Measurements from ENCODE around the gene CACNA1G.

CACNA1G gene

DNA sequence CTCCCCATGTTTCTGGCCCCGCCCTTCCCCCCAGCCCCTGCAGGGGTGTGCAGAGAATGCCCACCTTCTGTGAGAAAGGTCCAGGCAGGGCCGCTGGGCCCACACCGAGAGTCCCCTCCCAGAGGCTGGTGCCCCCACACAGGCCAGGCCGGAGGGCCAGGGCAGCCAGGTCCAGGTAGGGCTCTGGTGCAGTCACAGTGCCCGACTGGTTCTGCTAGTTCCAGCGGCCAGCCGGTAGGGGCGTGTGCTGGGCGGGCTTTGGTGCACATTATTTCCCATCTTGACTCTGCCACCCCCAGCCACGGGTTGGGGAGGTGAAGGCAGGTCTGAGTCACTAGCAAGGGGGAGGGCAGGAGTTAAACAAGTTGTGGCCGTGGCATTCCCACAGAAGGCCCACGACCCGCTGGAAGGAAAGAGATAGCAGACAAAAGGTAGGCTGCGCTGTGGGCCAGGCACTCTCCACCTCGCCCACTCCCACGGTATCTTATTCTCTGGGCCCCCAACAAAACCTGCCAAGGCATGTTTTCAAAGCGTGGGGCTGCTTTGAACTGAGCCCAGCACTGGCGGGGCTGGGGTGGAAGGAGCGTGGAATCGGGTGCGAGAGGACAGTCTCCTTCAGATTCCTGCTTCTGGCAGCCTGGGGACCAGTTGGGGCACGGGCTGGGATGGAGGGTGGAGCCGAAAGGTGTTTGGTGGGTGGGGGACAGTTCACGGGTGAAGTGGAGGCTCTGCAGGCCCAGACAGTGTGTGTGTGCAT is 26.1 kb upstream of the CACNA1G start:
- DNase-seq: no peak

DNA sequence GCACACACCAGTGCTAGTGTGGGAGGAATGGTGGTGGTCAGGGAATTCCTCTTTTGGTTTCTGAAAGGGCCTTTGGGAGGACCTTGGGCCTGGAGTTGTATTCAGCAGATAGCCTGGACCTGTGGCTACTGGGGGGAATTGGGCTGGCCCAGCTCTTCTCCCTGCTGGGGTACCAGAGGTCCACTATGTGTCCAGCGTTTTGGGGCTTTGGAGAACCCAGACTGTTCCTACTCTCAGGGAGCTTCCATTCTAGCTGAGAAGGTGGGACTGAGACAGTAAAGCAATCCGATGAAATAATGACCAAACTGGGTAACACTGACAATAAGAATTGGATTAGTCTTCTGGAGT is 25.6 kb upstream of the CACNA1G start:
- DNase-seq: peak; percentile 19

DNA sequence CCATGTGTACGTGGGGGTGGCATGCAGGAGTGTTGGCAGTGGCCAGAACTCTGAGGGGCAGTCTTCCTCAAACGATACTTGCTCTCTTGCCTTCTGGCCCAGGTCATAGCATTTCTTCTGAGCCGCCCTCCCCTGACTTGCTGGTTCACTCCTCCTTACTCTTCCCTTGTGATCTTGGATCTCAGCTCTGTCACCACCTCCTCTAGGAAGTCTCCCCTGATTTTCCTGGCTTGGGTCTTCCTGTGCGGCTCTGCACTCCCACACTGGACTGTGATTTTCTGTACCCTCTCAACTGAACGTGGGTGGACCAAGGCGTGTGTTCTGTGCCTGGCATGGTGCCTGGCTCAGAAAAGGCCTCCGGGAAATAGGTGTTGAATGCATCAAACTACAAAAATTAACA is 25.1 kb upstream of the CACNA1G start:
- DNase-seq: no peak

DNA sequence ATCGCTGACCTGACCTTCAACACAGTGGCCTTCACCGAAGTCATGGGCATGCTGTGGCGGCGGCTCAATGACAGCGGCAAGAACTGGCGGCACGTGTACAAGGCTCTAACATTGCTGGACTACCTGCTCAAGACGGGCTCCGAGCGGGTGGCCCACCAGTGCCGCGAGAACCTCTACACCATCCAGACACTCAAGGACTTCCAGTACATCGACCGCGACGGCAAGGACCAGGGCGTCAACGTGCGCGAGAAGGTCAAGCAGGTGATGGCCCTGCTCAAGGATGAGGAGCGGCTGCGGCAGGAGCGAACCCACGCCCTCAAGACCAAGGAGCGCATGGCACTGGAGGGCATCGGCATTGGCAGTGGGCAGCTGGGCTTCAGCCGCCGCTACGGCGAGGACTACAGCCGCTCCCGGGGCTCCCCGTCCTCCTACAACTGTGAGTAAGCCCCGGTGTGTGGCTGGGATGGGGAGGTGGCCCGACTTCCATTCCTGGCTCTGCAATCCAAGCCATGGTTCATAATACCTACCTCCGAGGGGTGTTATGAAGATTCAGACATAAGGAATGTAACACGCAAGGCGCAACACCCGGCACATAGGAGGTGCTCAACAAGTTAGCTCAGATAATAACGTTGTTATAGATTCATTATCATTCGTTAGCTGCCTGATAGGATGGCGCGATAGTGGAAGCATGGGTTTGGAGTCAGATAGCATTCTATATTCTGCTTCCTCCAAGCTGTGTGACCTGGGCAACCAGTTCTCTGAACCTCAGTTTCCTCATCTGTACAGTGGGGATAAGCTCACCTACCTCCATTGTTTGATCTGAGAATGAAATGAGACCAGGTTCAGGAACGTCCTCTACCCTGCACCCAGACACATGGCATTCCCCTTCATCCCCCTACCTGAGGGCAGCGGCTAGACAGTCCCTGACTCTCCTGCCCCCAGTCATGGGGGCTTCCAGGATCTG is 23.6 kb upstream of the CACNA1G start:
- DNase-seq: no peak

DNA sequence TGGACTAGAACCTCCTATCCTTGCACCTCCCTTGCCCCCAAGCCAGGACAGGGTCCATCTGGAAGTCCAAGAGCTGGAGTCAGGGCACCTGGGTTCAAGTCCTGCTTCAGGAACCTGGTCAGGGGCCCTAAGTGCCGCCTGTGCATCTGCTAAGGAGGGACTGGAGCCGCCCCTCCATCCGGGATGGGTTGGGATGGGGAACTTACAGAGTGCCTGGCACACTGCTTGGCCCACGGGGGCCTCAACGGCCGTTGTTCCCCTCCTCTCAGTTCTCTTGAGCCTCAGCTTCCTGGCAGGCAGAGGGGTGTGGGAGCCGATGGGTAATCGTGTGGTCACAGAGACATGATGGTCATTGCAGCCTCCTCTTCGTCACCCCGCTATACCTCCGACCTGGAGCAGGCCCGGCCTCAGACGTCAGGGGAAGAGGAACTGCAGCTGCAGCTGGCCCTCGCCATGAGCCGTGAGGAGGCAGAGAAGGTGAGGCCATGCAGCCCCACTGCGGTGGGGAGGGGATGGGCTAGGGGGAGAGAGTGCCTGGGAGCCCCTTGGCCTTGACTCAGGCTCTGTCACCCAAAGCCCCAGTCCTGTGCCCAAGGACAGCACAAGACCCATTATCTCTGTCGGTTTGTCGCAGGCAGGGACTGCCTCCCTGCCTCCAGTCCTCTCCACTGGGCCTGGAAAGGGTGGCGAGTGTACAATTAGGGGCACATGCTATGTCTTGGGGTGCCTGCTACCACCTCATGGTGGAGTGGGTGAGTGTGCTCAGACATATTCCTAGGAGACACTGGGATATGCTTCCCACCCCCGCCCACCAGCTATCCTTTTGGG is 22.6 kb upstream of the CACNA1G start:
- no peak for DNase-seq

DNA sequence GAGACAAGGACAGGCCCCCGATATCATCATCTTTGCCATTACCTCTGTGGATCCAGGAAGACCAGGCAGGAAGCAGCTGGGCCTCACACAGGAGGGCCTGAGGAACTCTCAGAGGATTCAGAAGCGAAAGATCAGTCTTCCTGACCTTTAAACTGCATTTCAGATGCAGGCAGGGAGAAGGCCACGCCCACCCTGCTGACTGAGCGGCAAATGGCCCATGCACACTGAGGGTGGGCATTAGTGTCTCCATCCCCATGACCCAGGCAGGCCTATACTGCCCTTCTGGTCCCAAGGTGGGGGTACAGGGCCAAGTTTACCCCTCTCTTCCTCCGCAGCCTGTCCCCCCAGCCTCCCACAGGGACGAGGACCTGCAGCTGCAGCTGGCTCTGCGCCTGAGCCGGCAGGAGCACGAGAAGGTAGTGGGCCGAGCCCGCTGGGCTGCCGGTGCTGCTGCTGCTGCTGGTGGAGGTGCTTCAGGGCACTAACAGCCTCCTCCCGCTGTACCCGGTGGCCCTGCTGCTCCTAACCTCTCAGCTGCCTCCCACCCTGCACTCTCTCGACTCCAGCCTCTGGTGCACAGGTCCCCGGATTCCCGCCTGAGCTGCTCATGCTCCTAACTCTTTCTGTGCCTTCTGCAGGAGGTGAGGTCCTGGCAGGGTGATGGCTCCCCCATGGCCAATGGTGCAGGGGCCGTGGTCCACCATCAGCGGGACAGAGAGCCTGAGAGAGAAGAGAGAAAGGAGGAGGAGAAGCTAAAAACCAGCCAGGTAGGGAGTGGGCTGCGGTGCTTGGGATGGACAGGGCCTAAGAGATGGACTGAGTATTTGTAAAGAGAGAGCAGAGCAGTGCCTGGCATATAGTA is 21.7 kb upstream of the CACNA1G start:
- DNase-seq: no peak

DNA sequence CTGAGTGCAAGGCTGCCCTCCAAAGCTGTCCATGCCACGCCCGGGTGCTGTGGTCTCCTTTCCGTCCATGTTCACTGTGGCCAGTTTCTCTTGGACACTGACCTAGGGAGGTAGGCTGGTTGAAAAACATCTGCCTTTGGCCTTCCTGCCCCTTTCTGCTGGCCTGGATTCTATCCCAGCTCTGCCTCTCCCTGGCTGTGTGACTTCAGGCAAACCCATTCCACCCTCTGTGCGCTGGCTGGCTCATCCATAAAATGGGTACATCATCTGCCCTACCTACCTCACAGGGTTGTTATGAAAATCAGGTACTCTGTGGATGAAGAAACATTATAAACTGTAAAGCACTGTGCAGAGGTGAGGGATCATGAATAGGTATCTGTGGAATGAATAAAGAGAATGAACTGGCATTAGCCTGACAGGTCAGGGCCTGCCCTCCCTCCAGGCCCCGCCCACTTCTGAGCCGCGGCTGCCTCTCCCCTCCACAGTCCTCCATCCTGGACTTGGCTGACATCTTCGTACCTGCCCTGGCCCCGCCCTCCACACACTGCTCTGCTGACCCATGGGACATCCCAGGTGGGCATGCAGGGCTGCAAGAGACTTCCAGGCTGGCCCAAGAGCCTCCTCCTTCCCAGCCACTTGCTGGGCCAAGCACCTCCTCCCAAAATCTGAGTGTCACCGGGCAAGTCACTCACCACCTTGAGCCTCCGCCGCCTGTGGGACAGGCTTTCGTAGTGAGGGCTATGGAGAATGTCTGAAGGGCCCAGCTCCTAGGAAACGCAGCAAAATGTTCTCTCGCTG is 20.6 kb upstream of the CACNA1G start:
- DNase-seq: no peak

DNA sequence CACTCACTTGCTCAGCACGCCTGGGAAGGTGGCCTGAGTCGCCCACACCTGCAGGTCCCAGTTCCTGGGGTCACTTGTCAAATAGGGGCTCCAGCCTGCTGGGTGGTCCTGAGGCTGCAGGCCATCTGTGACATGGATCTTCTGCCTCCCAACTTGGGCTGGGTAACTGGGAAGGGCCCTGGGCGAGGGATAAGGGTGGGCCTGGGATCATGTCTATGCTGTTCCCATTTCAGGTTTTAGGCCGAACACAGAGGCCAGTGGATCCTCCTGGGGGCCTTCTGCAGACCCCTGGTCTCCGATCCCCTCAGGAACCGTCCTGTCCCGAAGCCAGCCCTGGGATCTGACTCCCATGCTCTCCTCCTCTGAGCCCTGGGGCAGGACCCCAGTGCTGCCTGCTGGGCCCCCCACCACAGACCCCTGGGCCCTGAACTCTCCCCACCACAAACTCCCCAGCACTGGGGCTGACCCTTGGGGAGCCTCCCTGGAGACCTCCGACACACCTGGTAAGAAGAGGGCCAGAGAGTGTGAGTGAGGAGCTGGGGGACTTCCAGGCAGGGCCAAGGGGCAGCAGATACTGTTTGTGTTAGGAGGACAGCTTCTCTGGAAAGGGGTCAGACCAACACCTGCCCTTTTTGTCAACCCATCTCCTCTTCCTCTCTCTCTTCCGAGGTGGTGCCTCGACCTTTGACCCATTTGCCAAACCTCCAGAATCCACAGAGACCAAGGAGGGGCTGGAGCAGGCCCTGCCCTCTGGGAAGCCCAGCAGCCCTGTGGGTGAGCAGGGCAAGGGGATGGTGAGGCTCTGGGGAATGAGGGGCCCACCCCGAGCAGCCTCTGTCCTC is 19.7 kb upstream of the CACNA1G start:
- DNase-seq: no peak

DNA sequence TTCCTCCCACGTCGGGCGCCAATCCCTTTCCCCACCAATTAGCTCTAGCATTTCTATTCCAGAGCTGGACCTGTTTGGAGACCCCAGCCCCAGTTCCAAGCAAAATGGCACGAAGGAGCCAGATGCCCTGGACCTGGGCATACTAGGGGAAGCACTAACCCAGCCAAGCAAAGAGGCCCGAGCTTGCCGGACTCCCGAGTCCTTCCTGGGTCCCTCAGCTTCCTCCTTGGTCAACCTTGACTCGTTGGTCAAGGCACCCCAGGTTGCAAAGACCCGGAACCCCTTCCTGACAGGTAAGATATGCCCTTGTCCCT is 19.2 kb upstream of the CACNA1G start:
- DNase-seq: no peak

DNA sequence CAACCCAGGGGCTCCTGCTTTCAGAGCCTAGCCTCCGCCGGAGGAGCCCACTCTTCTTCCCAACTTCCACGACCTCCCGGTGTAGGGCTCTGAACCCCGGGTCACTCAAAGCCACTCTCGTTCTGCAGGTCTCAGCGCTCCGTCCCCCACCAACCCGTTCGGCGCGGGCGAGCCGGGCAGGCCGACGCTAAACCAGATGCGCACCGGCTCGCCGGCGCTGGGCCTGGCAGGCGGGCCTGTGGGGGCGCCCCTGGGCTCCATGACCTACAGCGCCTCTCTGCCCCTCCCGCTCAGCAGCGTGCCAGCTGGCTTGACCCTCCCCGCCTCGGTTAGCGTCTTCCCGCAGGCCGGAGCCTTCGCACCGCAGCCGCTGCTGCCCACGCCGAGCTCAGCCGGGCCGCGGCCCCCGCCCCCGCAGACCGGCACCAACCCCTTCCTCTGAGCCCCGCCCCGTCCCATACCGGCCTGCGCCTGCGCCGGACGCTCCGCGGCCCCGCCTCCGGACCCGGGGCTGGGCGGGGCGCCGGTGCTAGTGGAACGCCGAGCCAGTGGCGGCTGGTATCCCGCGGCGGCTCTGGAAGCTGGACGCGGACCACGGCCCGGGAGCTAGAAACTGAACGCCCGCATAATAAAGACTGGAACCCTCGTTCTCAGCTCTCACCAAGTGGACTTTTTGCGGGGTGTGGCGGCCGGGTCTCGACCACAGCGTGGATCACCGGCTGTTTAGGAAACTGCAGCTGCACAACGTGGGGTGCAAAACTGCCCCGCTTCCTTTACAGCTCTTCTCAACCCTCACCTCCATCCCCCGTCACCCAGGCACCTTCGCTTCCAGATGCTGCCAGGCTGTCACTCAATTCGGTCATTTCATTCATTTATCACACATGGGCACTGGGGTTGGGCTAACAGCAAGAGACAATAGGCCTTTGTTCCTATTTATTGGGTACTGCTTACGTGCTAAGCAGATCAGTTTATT is 18.5 kb upstream of the CACNA1G start:
- peak; percentile 89 for DNase-seq

DNA sequence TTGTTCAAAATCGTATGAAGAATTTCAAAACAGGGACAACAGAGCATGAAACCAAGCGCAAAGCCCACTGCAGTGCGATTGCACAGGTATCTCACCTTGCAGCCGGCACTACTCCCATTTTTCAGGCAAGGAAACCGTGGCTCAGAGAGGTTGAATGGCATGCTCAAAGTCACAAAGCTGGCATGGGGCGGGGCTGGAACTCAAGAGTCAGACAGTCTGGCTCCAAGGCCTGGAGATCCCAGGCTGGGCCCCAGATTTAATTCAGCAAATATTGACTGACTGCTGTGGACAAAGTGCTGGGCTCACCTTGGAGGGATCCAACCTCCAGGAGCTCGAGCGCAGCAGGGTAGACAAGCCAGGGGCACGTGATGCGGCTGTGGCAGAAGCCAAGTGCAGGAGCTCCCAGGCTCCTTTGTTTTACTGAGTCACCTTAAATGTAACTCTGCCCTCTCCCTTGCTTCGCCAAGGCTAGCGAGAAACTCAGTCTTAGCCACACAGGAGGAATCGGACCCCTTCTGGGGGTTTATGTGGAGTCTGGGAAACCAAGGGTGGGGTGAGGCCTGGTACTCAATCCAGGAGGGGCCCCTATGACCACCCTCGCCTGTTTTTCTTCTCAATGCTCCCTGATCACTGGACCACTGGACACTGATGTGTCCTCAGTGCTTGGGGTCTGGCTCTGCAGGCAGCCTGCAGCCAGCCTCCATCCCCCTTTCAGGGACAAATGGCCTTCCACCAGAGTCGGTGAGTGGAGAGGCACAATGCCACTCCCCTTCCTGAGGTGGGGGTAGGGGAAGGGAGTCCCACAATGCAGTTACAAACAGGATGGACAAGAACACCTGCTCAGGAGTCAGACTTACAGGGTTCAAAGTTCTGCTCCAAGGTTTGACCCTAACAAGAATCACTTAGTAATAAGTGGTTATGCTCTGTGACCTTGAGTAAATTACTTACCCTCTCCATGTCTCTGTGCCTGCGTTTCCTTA is 17.4 kb upstream of the CACNA1G start:
- no peak for DNase-seq

DNA sequence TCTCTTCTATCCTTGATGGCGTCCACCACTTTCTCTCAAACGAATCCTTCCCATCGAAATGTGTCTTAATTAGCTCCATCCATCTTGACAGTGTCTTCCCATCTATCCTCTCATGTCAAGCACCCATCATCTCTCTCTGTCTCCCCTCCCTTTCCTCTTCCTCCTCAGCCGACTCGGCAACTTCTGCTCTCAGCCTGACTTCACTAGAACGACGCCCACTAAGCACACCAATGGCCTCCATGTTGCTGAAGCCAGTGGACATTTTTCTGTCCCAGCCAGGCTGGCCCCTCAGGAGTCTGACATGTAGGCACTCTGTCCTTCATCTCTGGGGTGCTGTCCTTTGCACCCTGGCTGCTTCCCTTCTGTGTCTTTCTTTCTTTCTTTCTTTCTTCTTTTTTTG is 16.0 kb upstream of the CACNA1G start:
- DNase-seq: no peak

DNA sequence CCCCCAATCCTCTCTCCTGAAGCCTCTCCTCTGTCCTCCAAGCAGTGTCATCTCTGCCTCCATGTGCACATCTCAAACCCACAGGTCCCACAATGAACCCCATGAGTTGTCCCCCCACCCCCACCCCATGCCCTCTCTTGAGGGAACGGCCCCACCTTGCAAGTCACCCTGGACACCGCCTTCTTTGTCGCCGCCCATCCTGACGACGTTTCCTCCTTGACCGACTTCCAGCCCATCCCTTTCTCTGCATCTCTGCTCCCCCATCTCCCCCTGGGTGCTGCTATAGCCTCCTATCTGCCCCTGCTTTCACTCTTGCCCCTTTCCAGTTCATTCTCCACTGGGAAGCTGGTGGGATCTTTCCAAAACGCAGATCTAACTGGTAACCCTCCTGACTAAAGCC is 15.2 kb upstream of the CACNA1G start:
- no peak for DNase-seq

DNA sequence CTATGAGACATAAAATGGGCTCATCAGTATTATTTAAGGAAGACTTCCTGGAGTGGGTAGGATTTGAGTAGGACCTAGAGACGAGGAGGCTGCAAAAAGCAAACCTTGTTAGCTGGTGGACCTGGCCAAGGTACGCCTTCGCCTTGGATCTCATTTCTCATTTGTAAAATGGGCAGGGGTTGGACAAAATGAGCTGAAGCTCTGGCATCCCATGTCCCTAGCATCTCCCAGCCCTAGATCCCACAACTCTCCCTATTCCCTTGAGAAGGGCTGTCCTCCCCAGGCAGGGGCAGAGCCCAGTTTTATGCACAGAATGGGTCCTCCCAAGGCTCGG is 13.8 kb upstream of the CACNA1G start:
- DNase-seq: no peak

DNA sequence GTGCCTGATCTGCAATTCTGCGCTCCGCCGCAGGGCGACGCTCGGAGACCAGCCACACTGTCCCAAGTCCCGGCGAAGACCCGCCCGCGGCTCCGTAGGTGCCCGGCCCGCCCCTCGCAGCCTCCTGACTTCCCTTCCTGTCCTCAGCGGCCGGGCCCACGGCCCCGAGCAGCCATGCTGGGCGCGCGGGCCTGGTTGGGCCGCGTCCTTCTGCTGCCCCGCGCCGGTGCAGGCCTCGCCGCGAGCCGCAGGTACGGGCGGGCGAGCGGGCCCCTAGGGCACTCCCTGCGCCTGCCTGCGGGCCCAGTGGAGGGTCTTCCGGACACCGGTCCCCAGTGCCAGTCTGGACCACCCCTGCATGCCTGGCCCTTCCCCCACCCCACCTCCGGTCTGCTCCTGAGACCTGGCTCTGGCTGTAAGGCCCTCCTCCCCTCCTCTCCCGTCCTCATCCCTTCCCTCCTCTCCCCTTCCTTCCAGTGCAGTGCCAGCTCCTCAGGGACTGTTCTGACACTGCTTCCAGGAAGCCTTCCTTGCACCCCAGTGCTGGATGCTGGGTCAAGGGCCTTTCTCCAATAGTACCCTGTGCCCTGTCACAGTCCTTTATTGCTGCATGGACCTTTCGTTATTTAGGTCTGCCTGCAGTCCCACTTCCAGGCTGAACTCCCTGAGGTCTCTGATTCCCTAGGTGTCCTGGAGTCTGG is 13.3 kb upstream of the CACNA1G start, which contains the start of gene SPATA20:
Gene SPATA20, plus strand, starts transcription at position 140 of the 701 bp plus-strand sequence. Its CDS starts 35 bp downstream, at position 175.
- peak; percentile 91 for DNase-seq

DNA sequence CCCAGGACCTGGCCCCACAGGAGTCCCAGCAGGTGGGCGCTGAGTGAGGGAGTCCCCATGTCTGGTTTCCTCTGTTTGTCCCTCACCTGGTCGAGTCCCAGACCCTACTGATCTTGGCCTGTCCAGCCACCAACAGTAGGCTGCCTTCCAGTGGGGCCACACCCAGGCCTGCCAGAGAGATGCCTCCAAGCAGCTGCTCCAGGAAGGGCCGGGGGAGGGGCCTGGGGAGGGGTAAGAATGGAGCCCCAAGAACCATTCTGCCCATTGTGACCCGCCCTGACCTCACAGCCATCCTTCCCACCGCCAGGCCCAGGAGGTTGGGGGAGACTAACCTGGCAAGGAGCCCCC is 12.8 kb upstream of the CACNA1G start:
- no peak for DNase-seq

DNA sequence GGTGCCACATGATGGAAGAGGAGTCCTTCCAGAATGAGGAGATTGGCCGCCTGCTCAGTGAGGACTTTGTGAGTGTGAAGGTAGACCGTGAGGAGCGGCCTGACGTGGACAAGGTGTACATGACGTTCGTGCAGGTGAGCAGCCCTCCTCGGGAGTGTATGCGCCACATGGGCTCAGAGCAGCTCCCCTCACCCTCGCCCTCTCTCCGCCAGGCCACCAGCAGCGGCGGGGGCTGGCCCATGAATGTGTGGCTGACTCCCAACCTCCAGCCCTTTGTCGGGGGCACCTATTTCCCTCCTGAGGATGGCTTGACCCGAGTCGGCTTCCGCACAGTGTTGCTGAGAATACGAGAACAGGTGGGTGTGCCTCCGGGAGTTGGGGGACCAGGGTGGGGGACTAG is 11.7 kb upstream of the CACNA1G start:
- no peak for DNase-seq
